H1 (cell line): ENCODE results near the gene TMEM203. TPM values are rescaled to one million over a fixed set of nuclear protein-coding genes. Genes with fewer than 3 reads are reported as not detected.

ENCODE experiments used
- BACH1 ChIP-seq: IDR thresholded peaks from 2 replicates; pipeline ENCODE4 v1.6.1; 2012; ENCODE audit warnings: low read length, improper control_type of control experiment
- MAFK ChIP-seq: IDR thresholded peaks from 2 replicates; pipeline ENCODE4 v1.6.1; 2012; ENCODE audit warnings: low read depth, mild to moderate bottlenecking, improper control_type of control experiment, low read length
- MAX ChIP-seq: IDR thresholded peaks from 2 replicates; pipeline ENCODE4 v1.6.1; 2012; ENCODE audit warnings: inconsistent platforms
- polyA plus RNA-seq, 7 experiments: library from polyadenylated mRNA; depleted of rRNA in 3 of 7; stranded (reverse) in 5 of 7; unstranded in 2 of 7; fragments of >200 nt in 5 of 7; fragments of 200-250 nt in 2 of 7; gene quantifications; 1 replicate in 5 of 7; 2 replicates in 1 of 7; 4 replicates in 1 of 7; pipeline versions ENCODE4 v1.2.1 to v1.2.3, GENCODE V29; 2011 to 2013; ENCODE audit warnings: missing spikeins in 2 of 7, mixed read lengths in 2 of 7
- total RNA-seq: library from RNA; stranded (reverse); fragmentation: NEBNext Ultra II Directional; extraction: Animal tissue kit (Norgen Biotek cat#: 25700); gene quantifications from 2 replicates; pipeline ENCODE4 v1.2.1, GENCODE V29; 2021

TMEM203 gene
- total and polyA plus RNA-seq, 2 of the 8 experiments (the other 6 are each of a cell fraction or from before 2014, with no cell fraction given), result 44.1 to 57.1 TPM

GRCh38 chr9:137245450-137246421, 40.3 kb upstream of the TMEM203 start (continued):
- TF ChIP-seq MAX (no peak), BACH1 (no peak), MAFK (no peak)
- TF ChIP-seq, all 59 proteins: peak for 0
